Caco-2 (cell line): ENCODE measurements around the gene MRPL36. TPM values are rescaled to one million over a fixed set of nuclear protein-coding genes. Genes with fewer than 3 reads are reported as not detected.

Experiments used
- BruUV-seq: library from RNA; stranded (reverse); fragments of 400-500 nt; replicated peaks from 2 replicates; lab custom pipeline; 2021; lab: Mats Ljungman, UMichigan
- CTCF ChIA-PET: fragments of 300-600 bp; sonication (Branson Sonifier 250); formaldehyde crosslinking; loops from one replicate; lab custom pipeline; 2022; ENCODE audit warnings: antibody characterized with exemption; lab: Charles Lee
- POLR2A ChIA-PET: fragments of 300-600 bp; sonication (Branson Sonifier 250); formaldehyde crosslinking; loops from one replicate; lab custom pipeline; 2022; ENCODE audit warnings: antibody characterized with exemption; lab: Charles Lee
- DNase-seq, 2 experiments: peaks; one replicate each; pipeline versions ENCODE4 v3.0.0 to v3.0.0-alpha.2; 2020 to 2022
- H3K27me3 ChIP-seq: replicated peaks from 2 replicates; pipeline ENCODE4 v1.6.0; 2011; ENCODE audit warnings: low read length; ENCODE audit not compliant: control insufficient read depth, insufficient read depth
- H3K36me3 ChIP-seq: 2 replicates; pipeline ENCODE4 v1.5.1; 2011; ENCODE audit warnings: low read length; ENCODE audit not compliant: control insufficient read depth, insufficient read depth
- H3K4me1 ChIP-seq: fragments of 250-450 bp; sonication (Bioruptor Pico); 2 replicates; pipeline ENCODE4 v1.5.1; 2020; ENCODE audit warnings: mild to moderate bottlenecking
- H3K4me3 ChIP-seq: 2 replicates; pipeline ENCODE4 v1.5.1; 2011; ENCODE audit warnings: low read depth, mild to moderate bottlenecking, control low read depth, low read length
- H3K9me3 ChIP-seq: fragments of 250-450 bp; sonication (Bioruptor Pico); 2 replicates; pipeline ENCODE4 v1.5.1; 2020; ENCODE audit warnings: mild to moderate bottlenecking, moderate library complexity
- H3K27ac Mint-ChIP-seq: one replicate; pipeline ENCODE4 v1.8.0; 2022; ENCODE audit warnings: mixed read lengths; ENCODE audit not compliant: unreplicated experiment
- H3K27me3 Mint-ChIP-seq: one replicate; pipeline ENCODE4 v1.8.0; 2022; ENCODE audit warnings: mixed read lengths; ENCODE audit not compliant: insufficient read depth, unreplicated experiment
- H3K36me3 Mint-ChIP-seq: one replicate; pipeline ENCODE4 v1.8.0; 2022; ENCODE audit warnings: mild to moderate bottlenecking, mixed read lengths; ENCODE audit not compliant: insufficient read depth, unreplicated experiment
- H3K4me1 Mint-ChIP-seq: one replicate; pipeline ENCODE4 v1.8.0; 2022; ENCODE audit warnings: low read depth, mixed read lengths; ENCODE audit not compliant: unreplicated experiment
- H3K4me3 Mint-ChIP-seq: one replicate; pipeline ENCODE4 v1.8.0; 2022; ENCODE audit warnings: mild to moderate bottlenecking, moderate library complexity, mixed read lengths; ENCODE audit not compliant: unreplicated experiment
- H3K9me3 Mint-ChIP-seq: one replicate; pipeline ENCODE4 v1.8.0; 2022; ENCODE audit warnings: mixed read lengths; ENCODE audit not compliant: unreplicated experiment
- intact Hi-C: fragments of 100-400 bp; cut with micrococcal nuclease; formaldehyde crosslinking; loops from one replicate; pipeline ENCODE4 v1.10.0; 2022; ENCODE audit not compliant: unreplicated experiment
- total RNA-seq: library from RNA; stranded (reverse); gene quantifications from 2 replicates; pipeline ENCODE4 v1.2.3, GENCODE V29; 2022
- TF ChIP-seq, protein P1 (sequence below), 2 experiments: fragments of 200-600 bp in 1 of 2; IDR thresholded peaks; 1 replicate in 1 of 2; 2 replicates in 1 of 2; pipeline versions ENCODE4 v1.5.1 to v1.8.0; 2011 to 2022; ENCODE audit warnings: antibody characterized with exemption in 1 of 2, control low read depth in 1 of 2, inconsistent platforms in 1 of 2, low read depth in 1 of 2, low read length in 1 of 2, mild to moderate bottlenecking in 1 of 2, moderate library complexity in 1 of 2; ENCODE audit not compliant: insufficient read depth in 1 of 2, severe bottlenecking in 1 of 2, unreplicated experiment in 1 of 2

MRPL36 gene
- total RNA-seq, 1 experiment from 2014 or later, result 65.9 TPM

DNA sequence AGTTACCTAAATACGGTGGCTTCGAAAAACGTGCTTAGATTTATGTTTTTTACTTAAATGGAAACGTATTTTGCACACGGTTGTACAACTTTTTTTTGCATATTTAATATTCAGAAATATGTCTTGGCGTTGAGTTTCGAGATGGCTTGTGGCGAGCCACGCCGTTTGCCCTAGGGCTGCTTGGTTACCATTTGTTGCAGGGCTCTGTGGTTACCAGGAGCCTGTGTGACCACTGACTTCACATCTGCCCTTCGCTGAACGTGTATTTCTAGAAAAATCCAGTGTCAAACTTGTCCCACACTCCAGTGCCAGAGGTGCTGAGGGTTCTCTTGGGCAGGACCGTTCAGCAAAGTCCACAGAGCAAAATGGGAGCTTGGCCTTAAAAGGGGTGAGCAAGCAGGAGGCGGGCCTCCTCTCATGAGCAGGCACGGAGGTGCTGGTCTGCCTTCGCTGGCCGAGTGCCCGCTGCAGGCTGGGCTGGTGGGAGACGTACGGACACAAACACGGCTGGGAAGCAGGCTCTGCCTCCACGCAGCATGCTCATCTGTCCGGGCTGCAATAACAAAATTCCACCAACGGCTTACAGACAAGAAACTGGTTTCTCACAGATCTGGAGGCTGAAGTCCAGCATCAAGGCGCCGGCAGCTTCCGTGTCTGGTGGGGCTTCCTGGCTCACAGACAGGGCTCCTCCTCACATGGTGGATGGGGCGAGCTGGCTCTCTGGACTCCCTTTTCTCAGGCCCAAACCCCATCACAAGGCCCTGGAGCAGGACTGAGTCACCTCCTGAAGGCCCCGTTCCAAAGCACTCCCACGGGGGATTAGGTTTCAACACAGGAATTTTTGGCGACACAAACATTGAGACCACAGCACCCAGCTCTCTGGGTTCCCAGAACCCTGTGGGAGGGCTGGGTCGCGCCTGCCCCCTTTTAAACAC is 5.4 kb downstream of the MRPL36 start:
- H3K4me1 Mint-ChIP-seq, result no peaks in the 10 kb centered on the region
- H3K4me3 ChIP-seq, result no peak overlapping the region
- CTCF ChIA-PET, result no interaction called here

DNA sequence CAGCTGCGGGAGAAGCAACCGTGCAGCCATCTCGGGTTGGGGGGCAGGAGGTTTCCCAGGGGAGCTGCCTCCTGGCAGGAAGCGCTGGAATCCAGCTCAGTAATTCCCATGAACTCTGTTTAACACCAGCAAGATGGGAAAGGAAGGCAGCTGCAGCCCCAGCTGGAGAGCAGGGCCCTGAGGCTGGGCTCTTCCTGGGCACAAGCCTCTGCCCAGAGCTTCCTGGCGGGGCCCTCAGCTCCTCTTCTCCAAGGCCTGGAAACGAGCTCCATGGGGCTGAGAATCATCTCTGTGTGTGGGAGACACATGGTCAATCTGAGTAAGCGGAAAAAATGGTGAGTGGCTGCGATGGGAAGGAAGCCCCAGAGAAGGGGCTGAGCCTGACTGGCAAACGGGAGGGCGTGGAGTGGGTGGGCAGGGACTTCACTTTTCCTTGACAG is 6.3 kb downstream of the MRPL36 start:
- Mint-ChIP-seq H3K27me3 (no peaks in the 10 kb centered on the region), H3K4me1 (no peaks in the 10 kb centered on the region), H3K9me3 (no peaks in the 10 kb centered on the region), H3K27ac (no peak overlapping the region), H3K36me3 (peaks cover 13% of the 10 kb centered on the region), H3K4me3 (no peak overlapping the region)
- Histone ChIP-seq H3K4me1 (no peaks in the 10 kb centered on the region), H3K27me3 (no peaks in the 10 kb centered on the region), H3K4me3 (no peak overlapping the region), H3K9me3 (no peaks in the 10 kb centered on the region), H3K36me3 (peaks cover 6% of the 10 kb centered on the region)
- ChIA-PET POLR2A (no interaction called here), CTCF (no interaction called here)
- intact Hi-C loops, result no loop called here
- TF ChIP-seq, protein P1, sequence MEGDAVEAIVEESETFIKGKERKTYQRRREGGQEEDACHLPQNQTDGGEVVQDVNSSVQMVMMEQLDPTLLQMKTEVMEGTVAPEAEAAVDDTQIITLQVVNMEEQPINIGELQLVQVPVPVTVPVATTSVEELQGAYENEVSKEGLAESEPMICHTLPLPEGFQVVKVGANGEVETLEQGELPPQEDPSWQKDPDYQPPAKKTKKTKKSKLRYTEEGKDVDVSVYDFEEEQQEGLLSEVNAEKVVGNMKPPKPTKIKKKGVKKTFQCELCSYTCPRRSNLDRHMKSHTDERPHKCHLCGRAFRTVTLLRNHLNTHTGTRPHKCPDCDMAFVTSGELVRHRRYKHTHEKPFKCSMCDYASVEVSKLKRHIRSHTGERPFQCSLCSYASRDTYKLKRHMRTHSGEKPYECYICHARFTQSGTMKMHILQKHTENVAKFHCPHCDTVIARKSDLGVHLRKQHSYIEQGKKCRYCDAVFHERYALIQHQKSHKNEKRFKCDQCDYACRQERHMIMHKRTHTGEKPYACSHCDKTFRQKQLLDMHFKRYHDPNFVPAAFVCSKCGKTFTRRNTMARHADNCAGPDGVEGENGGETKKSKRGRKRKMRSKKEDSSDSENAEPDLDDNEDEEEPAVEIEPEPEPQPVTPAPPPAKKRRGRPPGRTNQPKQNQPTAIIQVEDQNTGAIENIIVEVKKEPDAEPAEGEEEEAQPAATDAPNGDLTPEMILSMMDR (IDR thresholded peaks at IDR 0.05; ENCODE audit: insufficient read depth in 1 of 2, low read depth in 1 of 2, low read length in 1 of 2, severe bottlenecking in 1 of 2, unreplicated experiment in 1 of 2), result no peak
- peak in 1 of 2 experiments; percentile 7 for DNase-seq
- BruUV-seq, result no TSS peak

More for the DNA sequence above, 5.4 kb downstream of the MRPL36 start:
- no peaks in the 10 kb centered on the region for H3K4me1 ChIP-seq
- Mint-ChIP-seq H3K36me3 (peaks cover 21% of the 10 kb centered on the region), H3K9me3 (no peaks in the 10 kb centered on the region), H3K27me3 (no peaks in the 10 kb centered on the region), H3K4me3 (no peak overlapping the region), H3K27ac (peak overlapping the region; percentile 18)
- H3K36me3 ChIP-seq, result peaks cover 6% of the 10 kb centered on the region
- no peaks in the 10 kb centered on the region for H3K27me3 ChIP-seq
- BruUV-seq, result no TSS peak
- no peaks in the 10 kb centered on the region for H3K9me3 ChIP-seq
- intact Hi-C loops, result no loop called here
- DNase-seq, result peak in 1 of 2 experiments; percentile 36
- TF ChIP-seq, protein P1 (IDR thresholded peaks at IDR 0.05; ENCODE audit: insufficient read depth in 1 of 2, low read depth in 1 of 2, low read length in 1 of 2, severe bottlenecking in 1 of 2, unreplicated experiment in 1 of 2), result no peak
- POLR2A ChIA-PET, result no interaction called here

DNA sequence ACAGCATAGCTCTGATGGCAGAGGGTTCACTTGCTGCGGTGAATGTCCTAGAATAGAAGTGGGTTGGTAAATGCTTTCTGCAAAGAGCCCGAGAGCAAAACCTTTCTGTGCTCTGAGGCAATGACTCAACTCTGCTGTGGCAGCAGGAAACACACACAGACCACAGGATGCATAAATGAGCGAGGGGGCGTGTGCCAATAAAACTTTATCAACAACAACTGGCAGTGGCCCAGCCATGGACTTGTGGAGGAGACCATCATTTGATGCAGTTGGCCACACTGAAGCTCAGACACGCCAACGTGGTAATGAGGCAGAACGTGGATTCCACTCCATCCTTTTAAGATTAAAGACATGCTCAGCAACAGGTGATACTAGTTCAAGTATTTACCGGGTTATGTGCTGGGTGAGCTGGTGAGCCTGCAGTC is 6.8 kb downstream of the MRPL36 start:
- POLR2A ChIA-PET, result no interaction called here

More for the DNA sequence above, 6.8 kb downstream of the MRPL36 start:
- Mint-ChIP-seq H3K9me3 (no peaks in the 10 kb centered on the region), H3K4me3 (no peak overlapping the region), H3K36me3 (peaks cover 8% of the 10 kb centered on the region), H3K27me3 (peaks cover 1% of the 10 kb centered on the region), H3K27ac (no peak overlapping the region), H3K4me1 (no peaks in the 10 kb centered on the region)
- no peak overlapping the region for H3K4me3 ChIP-seq
- H3K27me3 ChIP-seq, result no peaks in the 10 kb centered on the region
- H3K4me1 ChIP-seq, result no peaks in the 10 kb centered on the region
- TF ChIP-seq, protein P1 (IDR thresholded peaks at IDR 0.05; ENCODE audit: insufficient read depth in 1 of 2, low read depth in 1 of 2, low read length in 1 of 2, severe bottlenecking in 1 of 2, unreplicated experiment in 1 of 2), result no peak
- peak in 1 of 2 experiments; percentile 17 for DNase-seq
- intact Hi-C loops, result no loop called here
- peaks cover 4% of the 10 kb centered on the region for H3K36me3 ChIP-seq
- no TSS peak for BruUV-seq
- no peaks in the 10 kb centered on the region for H3K9me3 ChIP-seq
- CTCF ChIA-PET, result no interaction called here
